Duodenal mucosa (tissue), 2 donors: Measurements from ENCODE around the gene THRA.

ENCODE experiments used
- H3K27ac ChIP-seq: one replicate; pipeline ENCODE4 v1.7.0; 2013; ENCODE audit warnings: low read depth, low read length
- H3K27me3 ChIP-seq, 2 donors: one replicate each; pipeline ENCODE4 v1.7.0; 2013; ENCODE audit warnings: low read length in 2 of 2, control low read depth in 1 of 2; ENCODE audit not compliant: insufficient read depth in 2 of 2, control insufficient read depth in 1 of 2
- H3K36me3 ChIP-seq, 2 donors: one replicate each; pipeline ENCODE4 v1.7.0; 2013; ENCODE audit warnings: low read length in 2 of 2, control low read depth in 1 of 2; ENCODE audit not compliant: insufficient read depth in 2 of 2, control insufficient read depth in 1 of 2
- H3K4me1 ChIP-seq, 2 donors: one replicate each; pipeline ENCODE4 v1.7.0; 2013; ENCODE audit warnings: low read length in 2 of 2, control low read depth in 1 of 2; ENCODE audit not compliant: insufficient read depth in 2 of 2, control insufficient read depth in 1 of 2
- H3K4me3 ChIP-seq, 2 donors: one replicate each; pipeline ENCODE4 v1.7.0; 2013; ENCODE audit warnings: low read length in 2 of 2, low read depth in 1 of 2
- H3K9ac ChIP-seq, 2 donors: one replicate each; pipeline ENCODE4 v1.7.0; 2013; ENCODE audit warnings: low read length in 2 of 2, low read depth in 1 of 2
- H3K9me3 ChIP-seq, 2 donors: one replicate each; pipeline ENCODE4 v1.7.0; 2013; ENCODE audit warnings: low read length in 2 of 2, control low read depth in 1 of 2; ENCODE audit not compliant: control insufficient read depth in 1 of 2

THRA gene

DNA sequence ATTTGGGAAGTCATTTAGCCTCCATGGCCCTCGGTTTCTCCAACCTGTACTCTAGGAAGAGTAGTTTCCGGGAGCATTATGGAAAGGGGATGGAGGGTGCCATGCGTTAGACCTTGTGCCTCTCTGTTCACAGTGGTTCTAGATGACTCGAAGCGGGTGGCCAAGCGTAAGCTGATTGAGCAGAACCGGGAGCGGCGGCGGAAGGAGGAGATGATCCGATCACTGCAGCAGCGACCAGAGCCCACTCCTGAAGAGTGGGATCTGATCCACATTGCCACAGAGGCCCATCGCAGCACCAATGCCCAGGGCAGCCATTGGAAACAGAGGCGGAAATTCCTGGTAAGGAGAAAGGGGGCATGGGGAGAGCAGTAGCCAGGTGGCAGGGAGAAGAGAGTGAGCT is 21.7 kb downstream of the THRA start:
- Histone ChIP-seq H3K9me3 (no peaks in the 10 kb centered on the region), H3K27me3 (no peaks in the 10 kb centered on the region), H3K9ac (no peak overlapping the region), H3K27ac (no peak overlapping the region), H3K36me3 (peaks cover 42 to 64% of the 10 kb centered on the region in 2 donors), H3K4me1 (no peaks in the 10 kb centered on the region), H3K4me3 (no peak overlapping the region)

DNA sequence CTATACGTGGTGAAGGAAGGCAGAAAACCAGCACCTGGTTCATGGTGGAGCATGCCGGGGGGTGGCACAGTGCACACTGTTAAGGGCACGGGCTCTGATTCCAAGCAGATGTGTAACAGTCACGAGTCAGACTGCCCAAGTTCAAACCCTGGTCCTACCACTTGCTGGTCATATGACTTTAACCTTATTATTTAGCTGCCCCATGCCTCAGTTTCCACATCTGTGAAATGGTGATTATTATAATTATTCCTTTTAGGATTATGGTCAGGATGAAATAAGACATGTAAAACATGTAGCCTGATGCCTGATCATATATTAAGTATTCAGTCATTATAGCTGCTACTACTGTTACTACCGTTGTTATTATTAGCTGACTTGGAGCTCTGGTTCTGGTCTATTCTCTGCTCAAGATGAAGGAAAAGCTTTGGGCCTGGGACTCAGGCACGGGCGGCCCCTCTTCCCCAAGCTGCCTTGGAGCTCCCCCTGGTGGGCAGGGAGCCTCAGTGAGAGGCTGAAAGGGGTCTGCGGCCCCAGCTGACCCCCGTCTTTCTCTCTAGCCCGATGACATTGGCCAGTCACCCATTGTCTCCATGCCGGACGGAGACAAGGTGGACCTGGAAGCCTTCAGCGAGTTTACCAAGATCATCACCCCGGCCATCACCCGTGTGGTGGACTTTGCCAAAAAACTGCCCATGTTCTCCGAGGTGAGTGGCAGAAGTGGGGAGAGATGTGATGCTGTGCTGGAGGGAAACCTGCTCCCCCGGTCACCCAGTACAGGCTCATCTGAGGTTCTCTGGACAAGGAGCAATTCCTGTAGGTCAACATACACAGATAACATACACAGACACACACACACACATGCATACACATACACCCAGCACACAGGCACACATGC is 23.6 kb downstream of the THRA start:
- Histone ChIP-seq H3K27me3 (no peaks in the 10 kb centered on the region), H3K36me3 (peaks cover 44 to 64% of the 10 kb centered on the region in 2 donors), H3K27ac (no peak overlapping the region), H3K4me3 (no peak overlapping the region), H3K9ac (no peak overlapping the region), H3K4me1 (no peaks in the 10 kb centered on the region), H3K9me3 (no peaks in the 10 kb centered on the region)

- Histone ChIP-seq H3K27me3 (no peaks in the 10 kb centered on the region), H3K36me3 (peaks cover 44 to 64% of the 10 kb centered on the region in 2 donors), H3K27ac (no peak overlapping the region), H3K4me3 (no peak overlapping the region), H3K9me3 (no peaks in the 10 kb centered on the region), H3K9ac (no peak overlapping the region), H3K4me1 (no peaks in the 10 kb centered on the region)
Measured at GRCh38 chr17:40087049-40087794, 24.5 kb downstream of the THRA start.

DNA sequence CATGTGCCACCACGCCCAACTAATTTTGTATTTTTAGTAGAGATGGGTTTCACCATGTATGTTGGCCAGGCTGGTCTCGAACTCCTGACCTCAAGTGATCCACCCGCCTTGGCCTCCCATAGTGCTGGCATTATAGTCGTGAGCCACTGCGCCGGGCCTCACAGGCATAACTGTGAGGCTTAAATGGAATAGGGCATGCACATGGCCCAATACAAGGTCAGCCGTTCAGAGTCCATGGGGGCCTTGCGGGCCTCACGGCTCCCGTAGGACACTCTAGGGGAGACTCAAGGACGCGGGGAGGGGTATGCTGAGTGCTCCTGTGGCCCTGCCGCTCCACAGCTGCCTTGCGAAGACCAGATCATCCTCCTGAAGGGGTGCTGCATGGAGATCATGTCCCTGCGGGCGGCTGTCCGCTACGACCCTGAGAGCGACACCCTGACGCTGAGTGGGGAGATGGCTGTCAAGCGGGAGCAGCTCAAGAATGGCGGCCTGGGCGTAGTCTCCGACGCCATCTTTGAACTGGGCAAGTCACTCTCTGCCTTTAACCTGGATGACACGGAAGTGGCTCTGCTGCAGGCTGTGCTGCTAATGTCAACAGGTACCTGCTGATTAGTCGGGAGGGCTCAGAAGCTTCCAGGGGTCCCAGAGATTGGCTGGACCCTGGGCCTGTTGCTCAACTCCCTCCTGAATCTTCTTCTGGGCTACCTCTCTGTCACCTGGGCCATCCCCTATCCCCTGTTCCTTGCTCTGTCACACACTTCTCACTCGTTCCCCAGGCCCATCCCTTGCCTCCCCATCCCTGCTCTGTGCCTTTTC is 25.3 kb downstream of the THRA start:
- no peaks in the 10 kb centered on the region for H3K4me1 ChIP-seq
- H3K36me3 ChIP-seq = peaks cover 44 to 67% of the 10 kb centered on the region in 2 donors

GRCh38 chr17:40089077-40089895 is 26.5 kb downstream of the THRA start:
- H3K27ac ChIP-seq = no peak overlapping the region
- no peak overlapping the region for H3K9ac ChIP-seq
- no peaks in the 10 kb centered on the region for H3K27me3 ChIP-seq
- H3K9me3 ChIP-seq = no peaks in the 10 kb centered on the region
- no peak overlapping the region for H3K4me3 ChIP-seq
- no peaks in the 10 kb centered on the region for H3K4me1 ChIP-seq
- peaks cover 47 to 68% of the 10 kb centered on the region in 2 donors for H3K36me3 ChIP-seq

More for the DNA sequence above, 25.3 kb downstream of the THRA start:
- H3K9me3 ChIP-seq = no peaks in the 10 kb centered on the region
- no peak overlapping the region for H3K4me3 ChIP-seq
- H3K27ac ChIP-seq = no peak overlapping the region
- H3K9ac ChIP-seq = no peak overlapping the region
- no peaks in the 10 kb centered on the region for H3K27me3 ChIP-seq

DNA sequence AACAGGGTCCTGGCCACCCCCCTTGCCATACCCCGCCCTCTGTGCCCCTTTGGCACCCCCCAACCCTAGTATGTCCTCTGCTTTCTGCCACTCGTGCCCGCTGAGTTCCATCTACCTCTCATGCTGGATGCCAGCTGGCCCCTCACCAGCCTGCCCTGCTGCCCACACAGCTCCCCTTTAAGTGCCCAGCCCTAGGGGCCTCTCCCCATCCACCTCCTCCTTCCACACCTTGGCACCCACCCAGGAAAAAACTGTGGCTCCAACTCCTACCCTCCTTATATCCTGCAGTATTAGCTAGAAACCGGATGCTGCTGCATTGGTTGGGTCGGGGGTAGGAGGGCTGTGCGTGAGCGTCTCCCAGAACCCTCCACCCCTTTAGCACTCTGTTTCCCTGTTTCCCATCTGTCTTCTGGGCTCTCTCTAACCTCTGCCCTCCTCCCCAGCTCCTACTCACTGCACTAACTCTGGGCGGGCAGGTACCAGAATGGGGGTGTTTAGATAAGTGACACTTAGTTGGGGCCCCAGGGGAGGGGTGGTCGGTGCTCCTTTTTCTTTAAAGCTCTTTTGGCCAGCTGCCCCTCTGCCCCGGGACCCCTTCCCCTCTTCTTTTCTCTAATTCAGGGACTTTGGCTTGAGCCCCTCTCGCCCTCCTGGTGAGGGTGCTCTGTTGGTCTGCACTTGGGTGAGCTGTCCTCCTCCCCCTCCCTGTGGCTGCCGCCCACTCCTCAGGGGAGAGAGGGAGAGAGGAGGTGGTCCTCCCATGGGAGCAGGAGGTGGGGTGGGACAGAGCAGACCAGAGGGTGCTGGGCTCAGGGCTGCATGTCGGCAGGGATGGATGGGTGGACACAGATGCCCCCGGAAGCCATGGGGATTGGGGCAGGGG is 27.7 kb downstream of the THRA start:
- H3K27ac ChIP-seq = no peak overlapping the region
- no peaks in the 10 kb centered on the region for H3K9me3 ChIP-seq
- no peak overlapping the region for H3K9ac ChIP-seq
- no peak overlapping the region for H3K4me3 ChIP-seq
- H3K36me3 ChIP-seq = peaks cover 42 to 71% of the 10 kb centered on the region in 2 donors
- H3K4me1 ChIP-seq = peaks cover 5 to 7% of the 10 kb centered on the region in 2 donors
- no peaks in the 10 kb centered on the region for H3K27me3 ChIP-seq

DNA sequence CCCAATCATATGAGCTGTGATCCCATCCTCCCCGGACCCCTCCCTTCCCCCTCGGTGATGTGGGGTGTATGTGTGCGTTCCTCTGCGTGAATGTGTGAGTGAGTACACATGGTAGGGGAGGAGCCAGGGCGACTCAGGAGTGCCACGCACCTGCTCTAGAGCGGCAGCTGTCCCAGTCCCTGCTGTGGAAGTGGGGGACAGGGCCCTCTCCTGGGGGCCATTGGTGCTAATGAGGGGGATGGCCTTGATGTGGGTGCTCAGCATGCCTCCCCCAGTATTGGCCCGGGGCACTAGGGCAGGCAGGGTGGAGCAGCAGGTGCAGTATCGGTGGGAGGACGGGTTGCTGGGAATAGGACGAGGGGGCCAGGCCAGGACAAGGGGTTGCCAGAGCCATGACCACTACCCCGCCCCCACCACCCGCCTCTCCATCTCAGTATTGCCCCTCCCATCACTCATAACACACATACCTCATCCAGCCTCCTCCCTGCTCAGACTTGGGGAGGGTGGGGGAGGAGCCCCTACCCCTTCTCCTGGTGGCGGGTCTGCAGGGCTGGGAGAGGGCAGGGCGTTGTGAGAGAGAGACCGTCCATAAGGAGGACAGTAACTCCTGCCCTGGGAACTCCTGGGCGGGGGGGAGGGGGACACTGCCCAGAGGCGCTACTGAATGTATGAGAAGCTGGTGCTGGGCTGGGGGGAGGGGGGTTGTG is 29.1 kb downstream of the THRA start:
- no peaks in the 10 kb centered on the region for H3K27me3 ChIP-seq
- peaks cover 19 to 20% of the 10 kb centered on the region in 2 donors for H3K4me1 ChIP-seq
- no peak overlapping the region for H3K4me3 ChIP-seq
- no peaks in the 10 kb centered on the region for H3K9me3 ChIP-seq
- peaks cover 43 to 72% of the 10 kb centered on the region in 2 donors for H3K36me3 ChIP-seq
- H3K27ac ChIP-seq = no peak overlapping the region
- H3K9ac ChIP-seq = no peak overlapping the region

DNA sequence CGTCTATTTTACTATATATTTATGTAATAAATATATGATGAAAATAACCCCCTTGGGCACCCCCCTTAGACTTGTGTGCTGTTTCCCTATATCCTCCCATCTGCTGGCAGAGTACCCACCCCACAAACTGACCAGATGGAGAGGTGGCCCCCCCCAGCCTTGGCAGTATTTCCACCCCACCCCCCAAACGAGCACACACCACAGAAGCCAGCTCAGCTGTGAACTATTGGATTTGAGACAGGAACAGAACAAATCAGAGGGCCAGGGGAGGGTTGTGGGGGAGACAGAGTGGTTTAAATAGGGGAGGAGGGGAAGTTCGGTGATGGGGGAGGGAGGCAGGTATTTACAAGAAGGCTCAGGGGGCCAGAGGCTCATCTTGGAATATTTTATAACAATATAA is 29.8 kb downstream of the THRA start:
- Histone ChIP-seq H3K36me3 (peaks cover 36 to 69% of the 10 kb centered on the region in 2 donors), H3K9me3 (no peaks in the 10 kb centered on the region), H3K4me1 (peaks cover 27 to 28% of the 10 kb centered on the region in 2 donors), H3K27me3 (no peaks in the 10 kb centered on the region), H3K27ac (no peak overlapping the region), H3K9ac (no peak overlapping the region), H3K4me3 (no peak overlapping the region)
